Panc1 (cell line): ENCODE measurements around the gene CCR5AS.

ENCODE experiments used
- TCF7L2 ChIP-seq: IDR thresholded peaks from 2 replicates; pipeline ENCODE4 v1.6.1; 2011; ENCODE audit warnings: mild to moderate bottlenecking, low read depth, low read length, inconsistent platforms
- TF ChIP-seq, protein P1 (sequence below): fragments of 450-650 bp; IDR thresholded peaks from 2 replicates; pipeline ENCODE4 v1.5.1; 2017; ENCODE audit warnings: mild to moderate bottlenecking

GRCh38 chr3:46429250-46429649 lies 22.4 kb upstream of the CCR5AS start:
- TF ChIP-seq TCF7L2, result no peak
- TF ChIP-seq, protein P1, sequence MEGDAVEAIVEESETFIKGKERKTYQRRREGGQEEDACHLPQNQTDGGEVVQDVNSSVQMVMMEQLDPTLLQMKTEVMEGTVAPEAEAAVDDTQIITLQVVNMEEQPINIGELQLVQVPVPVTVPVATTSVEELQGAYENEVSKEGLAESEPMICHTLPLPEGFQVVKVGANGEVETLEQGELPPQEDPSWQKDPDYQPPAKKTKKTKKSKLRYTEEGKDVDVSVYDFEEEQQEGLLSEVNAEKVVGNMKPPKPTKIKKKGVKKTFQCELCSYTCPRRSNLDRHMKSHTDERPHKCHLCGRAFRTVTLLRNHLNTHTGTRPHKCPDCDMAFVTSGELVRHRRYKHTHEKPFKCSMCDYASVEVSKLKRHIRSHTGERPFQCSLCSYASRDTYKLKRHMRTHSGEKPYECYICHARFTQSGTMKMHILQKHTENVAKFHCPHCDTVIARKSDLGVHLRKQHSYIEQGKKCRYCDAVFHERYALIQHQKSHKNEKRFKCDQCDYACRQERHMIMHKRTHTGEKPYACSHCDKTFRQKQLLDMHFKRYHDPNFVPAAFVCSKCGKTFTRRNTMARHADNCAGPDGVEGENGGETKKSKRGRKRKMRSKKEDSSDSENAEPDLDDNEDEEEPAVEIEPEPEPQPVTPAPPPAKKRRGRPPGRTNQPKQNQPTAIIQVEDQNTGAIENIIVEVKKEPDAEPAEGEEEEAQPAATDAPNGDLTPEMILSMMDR, result no peak
